ENCODE measurements around the gene RPL22. TPM values are rescaled to one million over a fixed set of nuclear protein-coding genes. Genes with fewer than 3 reads are reported as not detected.

The RPL22 gene
- total RNA-seq, 1 experiment from 2014 or later = 149 TPM

- Histone ChIP-seq H3K27ac (no peak overlapping the region), H3K27me3 (replicated peaks) (no peaks in the 10 kb centered on the region), H3K9me3 (replicated peaks) (no peaks in the 10 kb centered on the region), H3K4me3 (no peak overlapping the region), H3K4me1 (replicated peaks) (peaks cover 31% of the 10 kb centered on the region), H3K36me3 (peaks cover 28% of the 10 kb centered on the region)
- no peak for DNase-seq (ENCODE audit: low read depth in 1 of 2, low spot score in 2 of 2)
Observed at GRCh38 chr1:6202256-6202655, 2.9 kb upstream of the RPL22 start.

GRCh38 chr1:6200188-6200809 lies 904 bp upstream of the RPL22 start:
- Histone ChIP-seq H3K27me3 (replicated peaks) (no peaks in the 10 kb centered on the region), H3K27ac (peak overlapping the region; percentile 65), H3K36me3 (peaks cover 37% of the 10 kb centered on the region), H3K9me3 (replicated peaks) (no peaks in the 10 kb centered on the region), H3K4me1 (replicated peaks) (peaks cover 18% of the 10 kb centered on the region), H3K4me3 (peak overlapping the region; percentile 86)
- no peak for DNase-seq (ENCODE audit: low read depth in 1 of 2, low spot score in 2 of 2)

DNA sequence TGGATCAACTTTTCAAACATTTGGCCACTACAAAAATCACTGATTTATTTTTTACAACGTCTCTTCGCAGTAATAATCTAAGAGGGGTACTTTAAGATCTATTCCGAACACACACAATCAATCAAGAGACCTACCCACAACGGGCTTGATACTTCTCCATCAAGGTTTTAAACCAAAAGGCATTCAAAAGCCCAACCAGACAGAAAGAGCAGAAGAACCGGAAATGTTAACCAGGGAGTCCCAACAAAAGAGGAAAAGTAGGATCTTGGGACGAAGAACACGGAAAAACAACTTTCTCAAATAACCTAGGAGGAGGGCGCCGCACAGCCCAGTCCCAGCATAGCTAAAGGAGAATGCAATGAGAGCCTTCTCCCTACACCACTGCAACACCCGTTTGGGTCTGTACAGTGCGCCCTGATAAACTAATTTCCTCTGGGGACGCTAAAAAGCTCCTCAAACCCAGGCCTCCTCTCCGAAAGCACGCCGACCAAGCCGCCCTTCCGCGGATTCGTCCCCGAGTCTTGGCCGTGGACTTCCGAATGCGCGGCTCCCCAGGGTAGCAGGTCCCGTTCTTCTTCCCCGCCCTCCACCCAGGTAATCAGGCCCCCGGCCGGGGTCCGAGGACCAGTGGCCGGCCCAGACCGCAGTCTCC lies 623 bp downstream of the RPL22 start:
- H3K36me3 ChIP-seq = peaks cover 52% of the 10 kb centered on the region
- H3K27ac ChIP-seq = peak overlapping the region; percentile 75
- no peak for DNase-seq (ENCODE audit: low read depth in 1 of 2, low spot score in 2 of 2)

DNA sequence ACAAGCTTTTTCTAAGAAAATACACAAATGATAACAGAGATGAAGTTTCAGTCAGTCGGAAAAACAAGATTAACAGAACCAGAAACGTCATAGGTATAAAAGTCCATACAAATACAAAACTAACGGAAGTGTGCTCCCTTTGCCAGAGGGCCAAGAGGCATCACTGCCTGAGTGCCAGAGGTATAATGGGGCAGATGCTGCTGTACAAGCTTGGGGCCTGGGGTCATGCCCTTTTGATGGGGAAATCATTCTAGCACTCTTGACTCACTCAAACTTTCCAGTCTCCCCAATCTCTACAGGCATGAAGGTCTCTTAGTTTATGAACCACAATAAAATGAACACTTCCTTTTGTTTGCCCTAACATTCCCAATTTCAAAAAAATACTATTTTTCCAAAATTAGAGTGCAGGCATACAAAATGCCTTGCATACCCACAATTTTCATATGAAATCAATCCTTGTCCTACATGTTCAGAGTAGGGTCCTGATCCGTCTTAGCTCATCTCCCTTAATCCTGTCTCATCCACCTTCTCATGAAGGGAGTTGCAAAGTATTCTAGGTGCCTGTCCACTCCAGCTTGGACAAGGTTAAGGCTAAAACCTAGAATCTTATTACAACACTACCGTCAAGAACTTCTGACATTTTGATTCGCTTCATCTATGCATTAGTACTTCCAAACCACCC lies 1.5 kb downstream of the RPL22 start:
- Histone ChIP-seq H3K27me3 (replicated peaks) (no peaks in the 10 kb centered on the region), H3K27ac (no peak overlapping the region), H3K4me1 (replicated peaks) (peaks cover 18% of the 10 kb centered on the region), H3K36me3 (peaks cover 61% of the 10 kb centered on the region), H3K9me3 (replicated peaks) (no peaks in the 10 kb centered on the region), H3K4me3 (peak overlapping the region; percentile 86)
- no peak for DNase-seq (ENCODE audit: low read depth in 1 of 2, low spot score in 2 of 2)

More for the DNA sequence above, 623 bp downstream of the RPL22 start:
- H3K4me1 ChIP-seq (replicated peaks) = peaks cover 18% of the 10 kb centered on the region
- H3K9me3 ChIP-seq (replicated peaks) = no peaks in the 10 kb centered on the region
- peak overlapping the region; percentile 86 for H3K4me3 ChIP-seq
- no peaks in the 10 kb centered on the region for H3K27me3 ChIP-seq (replicated peaks)

DNA sequence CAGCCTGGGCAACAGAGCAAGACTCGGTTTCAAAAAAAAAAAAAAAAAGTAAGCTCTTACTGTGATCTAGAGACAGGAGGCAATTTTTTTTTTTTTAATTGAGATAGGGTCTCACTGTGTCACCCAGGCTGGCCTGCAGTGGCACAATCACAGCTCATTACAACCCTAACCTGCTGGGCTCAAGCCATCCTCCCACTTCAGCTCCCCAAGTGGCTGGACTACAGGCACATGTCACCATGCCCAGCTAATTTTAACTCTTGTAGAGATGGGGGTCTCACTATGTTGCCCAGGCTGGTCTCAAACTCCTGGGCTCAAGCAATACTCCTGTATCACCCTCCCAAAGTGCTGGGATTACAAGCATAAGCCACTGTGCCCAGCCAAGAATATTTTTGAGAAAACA lies 7.4 kb downstream of the RPL22 start:
- DNase-seq (ENCODE audit: low read depth in 1 of 2, low spot score in 2 of 2) = no peak
- Histone ChIP-seq H3K4me1 (replicated peaks) (no peaks in the 10 kb centered on the region), H3K9me3 (replicated peaks) (no peaks in the 10 kb centered on the region), H3K27ac (no peak overlapping the region), H3K36me3 (peaks cover 90% of the 10 kb centered on the region), H3K4me3 (no peak overlapping the region), H3K27me3 (replicated peaks) (no peaks in the 10 kb centered on the region)

DNA sequence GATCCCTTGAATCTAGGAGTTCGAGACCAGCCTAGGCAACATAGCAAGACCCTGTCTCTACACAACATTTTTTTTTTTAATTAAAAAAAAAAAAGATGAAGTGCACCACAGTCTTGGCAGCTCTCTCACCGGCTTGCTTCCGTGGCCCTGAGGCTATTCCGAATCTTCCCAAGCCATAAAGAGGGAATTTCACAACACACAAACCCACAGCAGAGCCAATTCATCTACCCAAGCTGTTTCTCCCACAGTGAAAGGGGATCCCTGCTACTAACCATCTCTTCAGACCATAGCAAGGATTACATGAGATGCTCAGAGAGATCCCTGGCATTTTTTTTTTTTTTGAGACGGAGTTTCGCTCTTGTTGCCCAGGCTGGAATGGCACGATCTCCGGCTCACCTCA lies 10.9 kb downstream of the RPL22 start:
- no peak for DNase-seq (ENCODE audit: low read depth in 1 of 2, low spot score in 2 of 2)
- Histone ChIP-seq H3K4me1 (replicated peaks) (peaks cover 6% of the 10 kb centered on the region), H3K27me3 (replicated peaks) (0 out of 2 replicates have a peak, but pooled peaks cover 2% of the 10 kb centered on the region), H3K27ac (no peak overlapping the region), H3K4me3 (no peak overlapping the region), H3K9me3 (replicated peaks) (no peaks in the 10 kb centered on the region; the same call in 1 of the 2 replicates), H3K36me3 (peaks cover 81% of the 10 kb centered on the region)

- Histone ChIP-seq H3K27me3 (replicated peaks) (peaks cover 7% of the 10 kb centered on the region), H3K4me3 (no peak overlapping the region), H3K27ac (no peak overlapping the region), H3K4me1 (replicated peaks) (peaks cover 6% of the 10 kb centered on the region), H3K9me3 (replicated peaks) (no peaks in the 10 kb centered on the region; the same call in 1 of the 2 replicates), H3K36me3 (peaks cover 62% of the 10 kb centered on the region)
- DNase-seq (ENCODE audit: low read depth in 1 of 2, low spot score in 2 of 2) = no peak
Observed at GRCh38 chr1:6185635-6186382, 13.6 kb downstream of the RPL22 start.

DNA sequence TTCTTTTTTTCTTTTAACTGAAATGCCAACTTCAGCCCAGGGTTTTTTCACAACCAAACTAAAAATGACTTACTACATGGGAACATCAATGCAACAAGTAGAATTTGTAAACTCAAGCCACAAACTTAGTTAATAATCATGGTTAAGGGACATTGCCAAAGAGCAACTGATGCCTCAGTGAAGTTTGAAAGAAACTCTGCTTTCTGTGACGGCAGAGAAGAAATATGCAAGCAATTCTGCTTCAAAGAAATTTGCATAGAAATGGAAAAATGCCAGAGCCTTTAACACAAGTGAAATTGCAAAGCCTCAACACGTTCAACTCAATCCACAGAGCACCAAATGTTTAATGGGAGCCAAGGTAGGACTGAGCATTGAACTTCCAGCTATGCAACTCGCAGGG lies 14.2 kb downstream of the RPL22 start:
- no peak for DNase-seq (ENCODE audit: low read depth in 1 of 2, low spot score in 2 of 2)
- H3K9me3 ChIP-seq (replicated peaks) = no peaks in the 10 kb centered on the region; the same call in 1 of the 2 replicates
- peaks cover 56% of the 10 kb centered on the region for H3K36me3 ChIP-seq
- H3K27ac ChIP-seq = no peak overlapping the region
- peaks cover 9% of the 10 kb centered on the region for H3K4me1 ChIP-seq (replicated peaks)
- peaks cover 14% of the 10 kb centered on the region for H3K27me3 ChIP-seq (replicated peaks)
- H3K4me3 ChIP-seq = no peak overlapping the region

DNA sequence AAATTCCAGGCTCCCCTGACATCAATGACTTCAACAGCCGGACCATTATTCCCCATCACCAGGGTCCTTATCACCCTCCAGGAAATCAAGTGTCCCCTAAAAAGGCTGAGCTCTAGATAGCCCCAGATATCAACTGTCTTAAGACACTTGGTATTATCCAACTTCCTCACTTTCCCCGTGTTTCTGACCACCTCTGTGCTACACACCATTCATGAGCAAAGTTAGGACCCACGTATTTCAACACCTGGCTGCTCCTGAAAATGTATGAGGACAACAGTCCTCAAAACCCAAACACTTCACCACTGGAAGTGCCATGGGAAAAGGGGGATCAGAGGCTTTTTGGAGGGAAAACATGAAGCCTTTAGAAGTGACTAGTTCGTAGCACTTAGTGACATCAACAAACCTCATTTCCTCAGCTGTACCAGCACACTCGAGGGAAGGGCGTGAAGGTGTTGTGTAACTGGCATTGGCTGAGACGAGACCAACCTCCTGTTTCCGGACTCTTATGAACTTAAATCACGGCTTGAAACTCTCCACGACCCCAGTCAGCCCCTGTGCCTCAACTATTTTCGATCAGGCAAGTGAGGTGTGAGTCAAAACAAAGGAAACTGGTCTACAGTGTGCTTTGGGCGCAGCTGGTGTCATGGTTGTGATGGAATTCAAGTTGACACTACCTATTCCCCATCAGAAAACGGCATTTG lies 15.2 kb downstream of the RPL22 start:
- no peak overlapping the region for H3K4me3 ChIP-seq
- H3K9me3 ChIP-seq (replicated peaks) = no peaks in the 10 kb centered on the region; the same call in 1 of the 2 replicates
- no peak for DNase-seq (ENCODE audit: low read depth in 1 of 2, low spot score in 2 of 2)
- peaks cover 12% of the 10 kb centered on the region for H3K4me1 ChIP-seq (replicated peaks)
- H3K27ac ChIP-seq = no peak overlapping the region
- peaks cover 48% of the 10 kb centered on the region for H3K36me3 ChIP-seq
- peaks cover 16% of the 10 kb centered on the region for H3K27me3 ChIP-seq (replicated peaks)

GRCh38 chr1:6183520-6183989 lies 15.8 kb downstream of the RPL22 start:
- no peak for DNase-seq (ENCODE audit: low read depth in 1 of 2, low spot score in 2 of 2)
- H3K27me3 ChIP-seq (replicated peaks) = peaks cover 23% of the 10 kb centered on the region
- no peaks in the 10 kb centered on the region; the same call in 1 of the 2 replicates for H3K9me3 ChIP-seq (replicated peaks)
- no peak overlapping the region for H3K27ac ChIP-seq
- H3K4me3 ChIP-seq = no peak overlapping the region
- peaks cover 16% of the 10 kb centered on the region for H3K4me1 ChIP-seq (replicated peaks)
- H3K36me3 ChIP-seq = peaks cover 42% of the 10 kb centered on the region

DNA sequence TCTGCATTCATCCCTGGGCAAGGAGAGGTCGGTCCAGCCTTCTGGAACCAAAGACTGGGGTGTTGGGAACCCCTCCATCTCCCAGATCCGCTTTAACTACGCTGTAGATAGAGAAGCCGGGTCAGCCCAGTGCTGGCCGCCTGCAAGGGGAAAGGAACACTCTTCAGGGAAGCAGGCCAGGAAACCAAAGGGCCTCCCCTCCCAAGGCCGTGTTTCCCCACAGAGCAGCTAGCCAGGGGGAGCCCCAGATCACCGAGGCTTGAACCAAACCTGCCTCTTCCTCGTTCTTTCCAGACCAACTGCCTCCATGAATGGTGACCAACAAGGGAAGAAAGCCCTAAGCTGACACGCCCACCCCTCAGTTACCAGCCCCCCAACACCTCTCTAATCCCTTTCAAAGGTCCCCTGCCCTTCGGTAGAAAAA lies 18.0 kb downstream of the RPL22 start:
- Histone ChIP-seq H3K27ac (no peak overlapping the region), H3K4me1 (replicated peaks) (peaks cover 16% of the 10 kb centered on the region), H3K36me3 (peaks cover 25% of the 10 kb centered on the region), H3K4me3 (no peak overlapping the region), H3K9me3 (replicated peaks) (no peaks in the 10 kb centered on the region; the same call in 1 of the 2 replicates), H3K27me3 (replicated peaks) (peaks cover 35% of the 10 kb centered on the region)
- no peak for DNase-seq (ENCODE audit: low read depth in 1 of 2, low spot score in 2 of 2)

DNA sequence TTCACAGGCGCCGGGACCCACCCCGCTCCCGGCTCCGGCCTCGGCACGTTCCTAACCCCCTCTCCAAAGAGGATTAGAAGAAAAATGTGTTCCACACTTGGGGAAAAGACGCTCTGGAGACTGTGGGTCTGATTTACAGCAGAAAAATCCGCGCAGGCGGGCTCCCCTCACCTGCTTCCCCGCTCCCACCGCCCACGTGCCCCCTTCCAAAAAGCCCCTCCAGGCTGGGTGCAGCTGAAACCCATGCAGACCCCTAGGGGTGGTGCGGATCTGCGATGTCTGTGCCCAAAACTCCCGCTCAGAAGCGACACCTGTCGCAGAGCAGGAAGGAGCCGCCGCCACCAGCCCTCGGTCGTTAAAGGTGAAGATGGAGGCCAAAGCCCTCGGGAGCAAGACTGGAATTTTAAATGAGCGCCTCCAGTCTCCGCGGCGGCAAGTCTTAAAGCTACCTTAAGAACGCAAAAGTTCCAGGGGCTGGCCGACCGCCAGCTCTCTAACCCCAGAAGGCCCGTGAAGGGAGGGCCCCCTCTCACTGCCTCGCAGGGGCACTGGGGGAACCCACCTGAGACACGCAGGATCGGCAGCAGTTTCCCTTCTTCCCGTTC lies 18.6 kb downstream of the RPL22 start:
- H3K4me1 ChIP-seq (replicated peaks) = peaks cover 15% of the 10 kb centered on the region
- H3K36me3 ChIP-seq = peaks cover 21% of the 10 kb centered on the region
- no peaks in the 10 kb centered on the region; the same call in 1 of the 2 replicates for H3K9me3 ChIP-seq (replicated peaks)
- H3K27ac ChIP-seq = no peak overlapping the region
- H3K4me3 ChIP-seq = no peak overlapping the region
- no peak for DNase-seq (ENCODE audit: low read depth in 1 of 2, low spot score in 2 of 2)
- H3K27me3 ChIP-seq (replicated peaks) = peaks cover 33% of the 10 kb centered on the region

Data from SJSA1 (cell line).